Right lobe of liver (tissue), 6 donors: ENCODE data around the gene SHF. TPM values are rescaled to one million over a fixed set of nuclear protein-coding genes. Genes with fewer than 3 reads are reported as not detected.
A peak's percentile ranks its signal among the peaks of the same experiment; 100 is the strongest.

Experiments
- ATAC-seq, 4 donors: fragments of 200-7000 bp; cut with Tn5 transposase; one replicate each; pipeline ENCODE4 v1.9.1; 2020; ENCODE audit warnings: mild to moderate bottlenecking in 4 of 4, moderate library complexity in 4 of 4
- DNase-seq, 3 donors: peaks; one replicate each; pipeline ENCODE4 v3.0.0-alpha.2; 2020
- H3K27ac ChIP-seq, 3 donors: fragments of 200-600 bp; one replicate each; pipeline ENCODE4 v1.8.0; 2022
- H3K27me3 ChIP-seq, 2 donors: fragments of 200-600 bp; one replicate each; pipeline ENCODE4 v1.8.0; 2022
- H3K36me3 ChIP-seq, 4 donors: fragments of 200-600 bp; sonication (generic) in 1 of 4; one replicate each; pipeline versions ENCODE4 v1.5.1 to v1.8.0; 2017 to 2022; ENCODE audit warnings: control low read depth in 1 of 4
- H3K4me1 ChIP-seq, 4 donors: fragments of 200-600 bp; sonication (generic) in 1 of 4; one replicate each; pipeline versions ENCODE4 v1.5.1 to v1.8.0; 2017 to 2022; ENCODE audit warnings: control low read depth in 1 of 4
- H3K4me3 ChIP-seq, 3 donors: fragments of 200-600 bp; one replicate each; pipeline ENCODE4 v1.8.0; 2022
- H3K9me3 ChIP-seq, 4 donors: fragments of 200-600 bp; sonication (generic) in 1 of 4; one replicate each; pipeline versions ENCODE4 v1.5.1 to v1.8.0; 2017 to 2022; ENCODE audit warnings: control low read depth in 1 of 4
- POLR2A ChIP-seq: fragments of 450-650 bp; IDR thresholded peaks from one replicate; pipeline ENCODE4 v1.6.1; 2017; ENCODE audit warnings: antibody characterized with exemption, mild to moderate bottlenecking
- WGBS: methylation state at CpG from one replicate; pipeline ENCODE4 v1.1.6; 2018; ENCODE audit warnings: low coverage, low lambda C conversion rate; ENCODE audit not compliant: insufficient coverage; ENCODE audit errors: missing lambda C conversion rate; 5-methylcytosine and 5-hydroxymethylcytosine counted together
- intact Hi-C, 2 donors: fragments of 100-400 bp; cut with DNase I; formaldehyde crosslinking; loops; one replicate each; pipeline versions ENCODE4 v1.11.2 to v1.14.1; 2022
- total RNA-seq, 6 experiments: library from RNA; depleted of rRNA in 2 of 6; stranded (reverse); fragments of >200 nt in 2 of 6; fragmentation: NEBNext Ultra II Directional in 3 of 6; extraction: Animal tissue kit (Norgen Biotek cat#: 25700) in 3 of 6; gene quantifications; one replicate each; pipeline versions ENCODE4 v1.1.0 to v1.2.4, GENCODE V29; 2016 to 2023
- TF ChIP-seq, protein P1 (sequence below), 4 donors: fragments of 200-600 bp in 3 of 4; fragments of 450-650 bp in 1 of 4; IDR thresholded peaks; one replicate each; pipeline versions ENCODE4 v1.5.1 to v1.8.0; 2016 to 2022; ENCODE audit warnings: antibody characterized with exemption in 4 of 4, mild to moderate bottlenecking in 2 of 4
- donor health status: DM: no; HTN: yes; CAD: no.
- donor health status: DM: no; HTN: no; CAD: no.
- donor health status: DM: no; HTN: no; CAD: no.
- donor health status: DM: no; HTN: yes; CAD: no.
- donor health status: DM: no; HTN: yes; CAD: no.

SHF gene
- total RNA-seq, 6 experiments from 2014 or later = 12.7 to 23.5 (median 15.1) TPM

DNA sequence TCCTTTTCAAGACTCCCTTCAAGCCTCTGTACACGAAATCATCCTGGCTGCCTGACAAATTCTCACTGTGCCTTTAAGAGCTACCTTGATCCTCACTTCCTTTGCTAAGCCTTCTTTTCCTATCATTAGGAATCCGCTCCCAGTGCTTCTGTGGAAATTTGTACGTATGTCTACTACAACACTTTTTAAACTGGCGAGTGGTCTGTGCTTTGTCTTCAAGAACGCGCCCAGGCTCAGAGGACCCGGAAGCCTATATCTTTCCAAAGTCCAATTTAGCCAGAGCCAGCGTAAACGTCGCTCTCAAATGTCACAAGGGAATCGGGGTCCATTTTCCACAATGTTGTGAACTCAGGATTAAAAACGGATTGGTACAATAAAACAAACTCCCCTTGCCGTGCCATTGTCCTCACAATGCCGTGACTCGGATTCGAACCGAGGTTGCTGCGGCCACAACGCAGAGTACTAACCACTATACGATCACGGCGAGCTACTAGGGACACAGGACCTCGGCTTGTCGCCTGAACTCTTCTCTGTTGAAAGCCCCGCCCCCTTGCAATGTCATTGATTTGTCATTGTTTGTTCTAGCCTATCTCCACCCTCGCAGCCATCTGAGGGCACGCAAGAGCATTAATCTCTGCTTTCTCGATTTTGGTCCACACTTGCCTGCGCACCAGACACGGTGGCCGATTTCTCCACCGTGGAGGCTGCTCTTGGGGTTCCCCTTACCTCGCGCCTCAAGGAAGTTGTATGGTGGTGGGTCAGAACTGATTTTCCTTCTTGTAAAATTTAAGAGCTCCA lies 12.4 kb upstream of the SHF start:
- Histone ChIP-seq H3K27ac (peak overlapping the region; percentile 93 to 100 (median 94)), H3K36me3 (no peaks in the 10 kb centered on the region), H3K4me3 (peak overlapping the region; percentile 50 to 73 (median 71)), H3K9me3 (no peaks in the 10 kb centered on the region), H3K27me3 (no peaks in the 10 kb centered on the region), H3K4me1 (peaks cover 0 to 22% (median 5%) of the 10 kb centered on the region in 4 donors)
- intact Hi-C loops = loop anchor here in 1 of 2 donors (10.0 kb wide), 1 partner anchor 65 kb away; no protein-coding TSS in a partner anchor
- ATAC-seq (peak; percentile 70 to 81 (median 78)), DNase-seq (peak; percentile 91 to 97 (median 93))
- WGBS = 0% methylated on average over 32 of the region's 34 CpGs
- TF ChIP-seq POLR2A = peak; percentile 89
- TF ChIP-seq, protein P1, sequence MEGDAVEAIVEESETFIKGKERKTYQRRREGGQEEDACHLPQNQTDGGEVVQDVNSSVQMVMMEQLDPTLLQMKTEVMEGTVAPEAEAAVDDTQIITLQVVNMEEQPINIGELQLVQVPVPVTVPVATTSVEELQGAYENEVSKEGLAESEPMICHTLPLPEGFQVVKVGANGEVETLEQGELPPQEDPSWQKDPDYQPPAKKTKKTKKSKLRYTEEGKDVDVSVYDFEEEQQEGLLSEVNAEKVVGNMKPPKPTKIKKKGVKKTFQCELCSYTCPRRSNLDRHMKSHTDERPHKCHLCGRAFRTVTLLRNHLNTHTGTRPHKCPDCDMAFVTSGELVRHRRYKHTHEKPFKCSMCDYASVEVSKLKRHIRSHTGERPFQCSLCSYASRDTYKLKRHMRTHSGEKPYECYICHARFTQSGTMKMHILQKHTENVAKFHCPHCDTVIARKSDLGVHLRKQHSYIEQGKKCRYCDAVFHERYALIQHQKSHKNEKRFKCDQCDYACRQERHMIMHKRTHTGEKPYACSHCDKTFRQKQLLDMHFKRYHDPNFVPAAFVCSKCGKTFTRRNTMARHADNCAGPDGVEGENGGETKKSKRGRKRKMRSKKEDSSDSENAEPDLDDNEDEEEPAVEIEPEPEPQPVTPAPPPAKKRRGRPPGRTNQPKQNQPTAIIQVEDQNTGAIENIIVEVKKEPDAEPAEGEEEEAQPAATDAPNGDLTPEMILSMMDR (IDR thresholded peaks at IDR 0.05) = no peak

DNA sequence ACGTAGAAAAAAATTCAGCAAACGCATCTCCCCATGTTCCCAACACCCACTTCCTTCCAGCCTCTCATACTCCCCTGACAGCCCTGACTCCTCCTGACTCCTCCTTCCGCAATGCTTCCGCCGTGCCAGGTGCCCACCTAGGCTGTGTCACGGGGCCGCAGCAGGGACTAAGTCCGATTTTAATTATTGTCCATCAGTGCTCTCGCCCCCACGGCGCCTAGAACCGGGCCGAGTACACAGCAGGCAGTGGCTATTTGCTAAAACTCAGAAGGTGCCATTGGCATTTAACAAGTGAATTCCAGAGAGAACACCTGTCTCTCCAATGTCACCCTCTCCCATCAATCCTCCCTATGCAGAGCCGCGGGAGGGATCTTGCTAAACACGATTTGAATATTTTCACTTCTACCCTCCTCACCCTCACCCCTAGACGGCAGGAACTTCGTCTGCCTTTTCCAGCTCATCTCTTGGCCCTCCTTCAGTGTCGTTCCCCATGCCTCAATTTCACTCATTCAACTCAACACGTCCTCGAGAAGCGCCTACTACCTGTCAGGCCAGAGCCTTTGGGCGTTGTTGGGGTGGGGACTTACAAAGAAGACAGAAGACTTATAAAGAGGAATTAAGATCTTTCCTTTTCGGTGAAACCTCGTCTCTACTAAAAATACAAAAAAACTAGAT lies 11.5 kb upstream of the SHF start:
- DNase-seq (no peak), ATAC-seq (no peak)
- WGBS = 2% methylated on average over 19 of the region's 25 CpGs
- Histone ChIP-seq H3K27ac (peak overlapping the region; percentile 93 to 100 (median 94)), H3K4me1 (peaks cover 0 to 17% (median 5%) of the 10 kb centered on the region in 4 donors), H3K9me3 (no peaks in the 10 kb centered on the region), H3K4me3 (peak overlapping the region; percentile 50 to 73 (median 71)), H3K36me3 (no peaks in the 10 kb centered on the region), H3K27me3 (no peaks in the 10 kb centered on the region)
- intact Hi-C loops = no loop called here
- no peak for TF ChIP-seq POLR2A
- TF ChIP-seq, protein P1 (IDR thresholded peaks at IDR 0.05) = no peak

DNA sequence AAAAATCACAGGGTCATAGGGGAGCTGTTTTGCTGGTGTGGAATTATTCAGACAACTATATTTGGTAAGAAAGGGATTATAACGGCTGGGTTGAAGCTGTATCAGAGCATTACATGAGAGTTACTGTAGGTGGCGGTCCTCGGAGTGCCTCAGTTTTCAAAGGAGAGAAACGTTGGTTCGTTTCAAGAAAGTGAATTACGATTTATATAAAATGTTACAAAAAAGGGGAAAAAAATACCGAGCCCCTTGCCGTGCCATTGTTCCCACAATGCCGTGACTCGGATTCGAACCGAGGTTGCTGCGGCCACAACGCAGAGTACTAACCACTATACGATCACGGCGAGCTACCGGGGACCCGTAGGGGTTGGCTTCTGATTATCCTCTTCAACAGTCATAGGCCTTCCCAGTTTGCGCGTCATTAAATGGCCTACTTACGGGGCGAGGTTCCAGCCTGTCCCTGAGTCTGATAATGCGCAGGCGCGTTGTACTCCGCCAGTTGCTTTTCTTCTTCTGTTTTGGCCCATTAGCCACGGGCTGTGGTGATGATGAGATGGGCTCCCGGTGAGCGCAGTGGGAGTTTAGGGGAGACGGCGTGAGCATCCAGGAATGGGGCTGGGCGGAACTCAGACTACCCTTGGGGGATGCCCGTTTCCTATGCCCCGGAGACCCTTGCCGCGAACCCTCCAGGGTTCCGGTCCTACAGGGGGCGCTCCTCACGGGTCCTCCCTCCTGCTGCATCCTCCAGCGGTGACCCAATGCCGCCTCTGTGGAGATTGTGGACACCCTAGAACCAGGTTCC lies 10.8 kb upstream of the SHF start:
- intact Hi-C loops = no loop called here
- peak; percentile 89 to 95 (median 94) for DNase-seq
- Histone ChIP-seq H3K27me3 (no peaks in the 10 kb centered on the region), H3K27ac (peak overlapping the region; percentile 93 to 100 (median 94)), H3K4me3 (peak overlapping the region; percentile 50 to 73 (median 71)), H3K9me3 (no peaks in the 10 kb centered on the region), H3K4me1 (peaks cover 0 to 10% (median 3%) of the 10 kb centered on the region in 4 donors), H3K36me3 (no peaks in the 10 kb centered on the region)
- TF ChIP-seq POLR2A = peak; percentile 87
- TF ChIP-seq, protein P1 (IDR thresholded peaks at IDR 0.05) = peak; percentile 61 to 67 (median 64)
- 0% methylated on average over 24 of the region's 42 CpGs for WGBS
- peak; percentile 59 to 74 (median 68) for ATAC-seq

DNA sequence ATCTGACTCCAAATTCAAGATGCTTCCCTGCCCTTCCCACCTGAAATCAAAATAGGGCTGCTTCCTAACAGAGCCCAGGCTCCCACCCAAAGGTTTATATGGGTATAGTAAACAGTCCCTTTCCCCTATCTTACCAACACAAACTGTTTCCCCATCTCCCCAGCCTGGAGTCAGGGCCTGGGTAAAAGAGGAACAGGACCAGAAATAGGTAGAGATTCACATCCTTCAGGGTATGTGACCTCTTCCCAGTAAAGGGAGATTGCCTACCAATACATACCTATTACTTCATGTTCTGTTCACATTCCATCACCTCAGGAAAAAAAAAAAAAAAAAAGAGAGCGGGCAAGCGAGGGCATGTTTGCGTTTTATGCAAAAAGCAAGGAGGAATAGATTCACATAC lies 9.7 kb upstream of the SHF start:
- no peaks in the 10 kb centered on the region for H3K36me3 ChIP-seq
- no peaks in the 10 kb centered on the region for H3K9me3 ChIP-seq
- no peaks in the 10 kb centered on the region for H3K27me3 ChIP-seq
- 74% methylated on average over 3 of the region's 3 CpGs for WGBS
- intact Hi-C loops = no loop called here
- TF ChIP-seq, protein P1 (IDR thresholded peaks at IDR 0.05) = no peak
- TF ChIP-seq POLR2A = no peak
- DNase-seq = no peak
- no peak for ATAC-seq
- H3K27ac ChIP-seq = no peak overlapping the region
- peaks cover 0 to 3% (median 0%) of the 10 kb centered on the region in 4 donors for H3K4me1 ChIP-seq
- no peak overlapping the region for H3K4me3 ChIP-seq
